Esophagus (tissue), 2 donors: ENCODE measurements around the gene PRR18. TPM values are rescaled to one million over a fixed set of nuclear protein-coding genes. Genes with fewer than 3 reads are reported as not detected.

Experiments used
- H3K27ac ChIP-seq, 2 donors: one replicate each; pipeline ENCODE4 v1.5.1; 2013; ENCODE audit warnings: low read depth in 2 of 2, mild to moderate bottlenecking in 2 of 2, inconsistent platforms in 1 of 2, low read length in 1 of 2, moderate library complexity in 1 of 2
- H3K27me3 ChIP-seq, 2 donors: one replicate each; pipeline ENCODE4 v1.6.1; 2013; ENCODE audit warnings: low read length in 2 of 2, control low read depth in 1 of 2, mild to moderate bottlenecking in 1 of 2; ENCODE audit not compliant: insufficient read depth in 2 of 2, control insufficient read depth in 1 of 2
- H3K36me3 ChIP-seq, 2 donors: one replicate each; pipeline ENCODE4 v1.6.1; 2013; ENCODE audit warnings: low read length in 1 of 2; ENCODE audit not compliant: control insufficient read depth in 2 of 2, insufficient read depth in 2 of 2
- H3K4me1 ChIP-seq, 2 donors: one replicate each; pipeline ENCODE4 v1.6.1; 2013; ENCODE audit warnings: low read length in 1 of 2; ENCODE audit not compliant: control insufficient read depth in 2 of 2, insufficient read depth in 2 of 2
- H3K4me3 ChIP-seq, 2 donors: one replicate each; pipeline ENCODE4 v1.5.1; 2013; ENCODE audit warnings: low read length in 2 of 2, mild to moderate bottlenecking in 2 of 2, low read depth in 1 of 2, moderate library complexity in 1 of 2
- H3K9me3 ChIP-seq, 2 donors: one replicate each; pipeline ENCODE4 v1.6.1; 2013; ENCODE audit warnings: mild to moderate bottlenecking in 2 of 2, low read depth in 1 of 2, low read length in 1 of 2, moderate library complexity in 1 of 2; ENCODE audit not compliant: control insufficient read depth in 2 of 2, insufficient read depth in 1 of 2
- WGBS, 2 donors: extraction: QIAGEN DNeasy Blood & Tissue Kit; methylation state at CpG; one replicate each; pipeline ENCODE4 v1.1.7; 2013; 5-methylcytosine and 5-hydroxymethylcytosine counted together
- polyA plus RNA-seq, 2 donors: library from polyadenylated mRNA; stranded (reverse); fragments of 200-250 nt; gene quantifications; one replicate each; pipeline ENCODE4 v1.2.3, GENCODE V29; 2013
- donor health status: healthy with polysubstance abuse.
- donor health status: Bipolar disorder and iron deficiency.

The PRR18 gene, protein sequence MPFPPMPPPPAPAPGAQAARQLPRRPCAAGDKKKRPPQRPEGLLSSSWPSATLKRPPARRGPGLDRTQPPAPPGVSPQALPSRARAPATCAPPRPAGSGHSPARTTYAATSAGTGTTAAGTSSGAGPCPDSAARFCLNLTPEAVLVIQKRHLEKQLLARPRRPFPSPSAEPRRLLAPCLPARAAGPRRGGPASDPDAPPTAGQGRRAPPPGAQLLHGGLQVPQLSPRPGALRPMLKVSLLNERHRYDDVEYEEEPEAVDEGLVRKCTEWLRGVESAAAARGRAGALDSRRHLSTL
- not detected for polyA plus RNA-seq

DNA sequence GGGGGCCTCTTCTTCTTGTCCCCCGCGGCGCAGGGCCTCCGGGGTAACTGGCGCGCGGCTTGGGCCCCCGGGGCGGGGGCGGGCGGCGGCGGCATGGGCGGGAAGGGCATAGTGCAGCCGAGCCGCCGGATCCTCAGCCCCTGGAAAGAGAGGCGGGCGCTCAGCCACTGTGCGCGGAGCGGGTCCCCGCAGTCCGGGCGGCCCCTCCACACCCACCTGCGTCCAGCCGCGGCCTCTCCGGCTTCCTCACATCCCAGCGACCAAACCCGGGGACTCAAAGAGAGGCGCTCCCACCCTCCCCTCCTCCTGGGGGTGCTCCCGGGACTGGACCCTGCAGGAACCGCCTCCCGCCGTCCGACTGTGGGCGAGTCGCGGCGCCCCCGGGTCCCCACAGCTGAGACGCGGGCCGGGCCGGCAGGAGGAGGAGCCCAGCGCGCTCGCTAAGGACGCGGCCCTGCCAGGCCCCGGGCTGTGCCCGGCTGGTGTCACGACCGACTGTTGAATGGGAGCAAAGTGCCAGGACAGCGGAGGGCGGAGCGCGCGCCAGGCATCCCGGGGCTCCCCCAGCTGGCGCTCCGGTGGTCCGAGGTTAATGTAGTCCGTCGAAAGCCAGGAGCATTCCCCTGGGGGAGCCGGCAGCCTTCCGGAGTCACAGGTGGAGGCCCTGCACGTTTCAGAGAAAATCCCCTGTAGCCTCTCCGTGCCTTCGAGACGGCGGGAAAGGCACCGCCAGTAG is at the start of gene PRR18:
PRR18 (minus strand) TSS at position 360 of the 736 bp plus-strand sequence; CDS start at position 110, 250 bp downstream.
- 2 to 3% methylated on average over 71 to 74 of the region's 74 CpGs for WGBS, 2 donors
- Histone ChIP-seq H3K27me3 (peaks cover 0 to 22% of the 10 kb centered on the region in 2 donors), H3K4me1 (peaks cover 0 to 14% of the 10 kb centered on the region in 2 donors), H3K9me3 (no peaks in the 10 kb centered on the region), H3K27ac (no peak within 1 kb of the TSS), H3K36me3 (no peaks in the 10 kb centered on the region), H3K4me3 (peak within 1 kb of the TSS; percentile 20 to 40)

DNA sequence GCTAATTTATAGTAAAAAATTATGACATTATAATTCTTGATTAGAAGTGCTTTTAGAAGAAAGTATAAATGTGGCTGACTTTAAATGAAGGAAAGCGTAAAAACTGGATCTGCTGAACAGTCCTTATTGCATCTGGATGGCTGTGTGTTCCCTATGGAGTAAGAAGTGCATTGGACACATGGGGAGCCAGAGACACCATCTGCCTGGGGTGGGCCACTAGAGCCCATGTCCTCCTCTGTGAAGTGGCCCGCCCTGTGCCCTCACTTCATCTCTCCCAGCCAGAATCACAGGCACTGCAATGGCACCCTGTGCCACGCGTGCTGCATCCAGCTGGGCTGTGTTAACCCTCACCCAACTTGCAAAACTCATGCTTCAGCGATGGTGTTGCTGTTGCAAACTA is 47.4 kb upstream of the PRR18 start:
- H3K27me3 ChIP-seq, result no peaks in the 10 kb centered on the region
- peaks cover 0 to 2% of the 10 kb centered on the region in 2 donors for H3K4me1 ChIP-seq
- no peak overlapping the region for H3K27ac ChIP-seq
- 60 to 65% methylated on average over 5 of the region's 5 CpGs for WGBS, 2 donors
- H3K4me3 ChIP-seq, result no peak overlapping the region
- H3K9me3 ChIP-seq, result no peaks in the 10 kb centered on the region
- no peaks in the 10 kb centered on the region for H3K36me3 ChIP-seq

DNA sequence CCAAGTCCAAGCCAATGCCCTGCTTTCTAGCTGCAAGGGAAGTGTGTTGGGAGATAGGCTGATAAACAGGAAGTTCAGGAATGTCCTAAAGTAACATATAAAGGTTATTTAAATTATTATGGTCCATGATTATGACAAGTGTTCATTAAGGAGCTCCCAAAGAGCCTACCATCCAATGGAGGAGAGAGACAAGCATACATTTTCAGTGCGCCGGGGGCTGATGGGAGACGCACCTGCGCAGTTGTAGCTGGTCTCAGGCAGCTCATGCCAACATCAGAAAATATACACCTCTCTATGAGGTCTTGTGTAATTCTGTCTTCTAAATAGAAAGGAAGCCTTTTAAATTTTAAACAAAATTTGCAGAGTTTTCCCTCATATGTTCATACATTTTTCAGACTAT is 46.8 kb upstream of the PRR18 start:
- H3K27ac ChIP-seq, result no peak overlapping the region
- WGBS, 2 donors, result 97 to 98% methylated on average over 4 of the region's 4 CpGs
- H3K9me3 ChIP-seq, result no peaks in the 10 kb centered on the region
- H3K4me3 ChIP-seq, result no peak overlapping the region
- no peaks in the 10 kb centered on the region for H3K27me3 ChIP-seq
- no peaks in the 10 kb centered on the region for H3K4me1 ChIP-seq
- no peaks in the 10 kb centered on the region for H3K36me3 ChIP-seq

- Histone ChIP-seq H3K9me3 (no peaks in the 10 kb centered on the region), H3K27ac (no peak overlapping the region), H3K4me1 (no peaks in the 10 kb centered on the region), H3K27me3 (no peaks in the 10 kb centered on the region), H3K36me3 (no peaks in the 10 kb centered on the region), H3K4me3 (no peak overlapping the region)
- WGBS, 2 donors, result 86 to 89% methylated on average over 4 of the region's 4 CpGs
Observed at GRCh38 chr6:166354143-166354542, 46.0 kb upstream of the PRR18 start.

DNA sequence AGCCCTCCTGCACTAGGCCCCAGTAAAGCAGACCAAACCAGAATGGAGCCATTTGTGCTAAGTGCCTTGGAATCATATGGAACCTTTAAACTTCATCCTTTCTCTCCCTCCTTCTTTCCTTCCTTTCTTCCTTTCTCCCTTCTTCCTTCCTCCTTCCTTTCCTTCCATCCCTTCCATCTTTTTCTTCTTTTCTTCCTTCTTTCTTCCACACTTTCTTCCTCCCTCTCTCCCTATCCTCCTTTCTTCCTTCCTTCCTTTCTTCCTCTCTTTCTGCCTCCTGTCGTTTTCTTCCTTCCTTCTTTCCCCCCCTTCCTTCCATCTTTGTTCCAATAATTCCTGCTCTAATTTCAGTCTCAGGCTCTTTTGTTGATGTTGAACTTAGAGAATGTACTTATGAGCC is 45.3 kb upstream of the PRR18 start:
- Histone ChIP-seq H3K4me1 (no peaks in the 10 kb centered on the region), H3K27ac (no peak overlapping the region), H3K36me3 (no peaks in the 10 kb centered on the region), H3K27me3 (no peaks in the 10 kb centered on the region), H3K9me3 (no peaks in the 10 kb centered on the region), H3K4me3 (no peak overlapping the region)
- WGBS, 2 donors, result 75 to 83% methylated on average over 1 of the region's 1 CpG

DNA sequence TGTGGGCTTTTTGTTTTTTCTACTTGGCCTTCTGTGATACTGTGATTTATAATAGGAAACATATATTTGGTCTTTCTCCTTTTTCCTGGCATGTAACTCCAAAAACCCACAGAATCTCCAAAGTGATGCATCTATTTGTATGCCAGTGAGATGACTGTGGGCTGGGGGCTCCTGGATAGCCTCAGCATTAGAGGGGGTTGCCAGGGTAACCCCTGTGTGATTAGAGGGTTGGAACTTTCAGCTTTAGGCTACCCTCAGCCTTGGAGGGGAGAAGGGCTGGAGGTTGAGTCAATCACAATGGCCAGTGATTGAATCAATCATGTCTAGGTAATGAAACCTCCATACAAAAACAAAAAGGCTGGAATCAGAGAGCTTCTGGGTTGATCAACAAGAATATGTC is 44.7 kb upstream of the PRR18 start:
- Histone ChIP-seq H3K27me3 (no peaks in the 10 kb centered on the region), H3K9me3 (no peaks in the 10 kb centered on the region), H3K27ac (no peak overlapping the region), H3K4me3 (no peak overlapping the region), H3K36me3 (no peaks in the 10 kb centered on the region), H3K4me1 (no peaks in the 10 kb centered on the region)

DNA sequence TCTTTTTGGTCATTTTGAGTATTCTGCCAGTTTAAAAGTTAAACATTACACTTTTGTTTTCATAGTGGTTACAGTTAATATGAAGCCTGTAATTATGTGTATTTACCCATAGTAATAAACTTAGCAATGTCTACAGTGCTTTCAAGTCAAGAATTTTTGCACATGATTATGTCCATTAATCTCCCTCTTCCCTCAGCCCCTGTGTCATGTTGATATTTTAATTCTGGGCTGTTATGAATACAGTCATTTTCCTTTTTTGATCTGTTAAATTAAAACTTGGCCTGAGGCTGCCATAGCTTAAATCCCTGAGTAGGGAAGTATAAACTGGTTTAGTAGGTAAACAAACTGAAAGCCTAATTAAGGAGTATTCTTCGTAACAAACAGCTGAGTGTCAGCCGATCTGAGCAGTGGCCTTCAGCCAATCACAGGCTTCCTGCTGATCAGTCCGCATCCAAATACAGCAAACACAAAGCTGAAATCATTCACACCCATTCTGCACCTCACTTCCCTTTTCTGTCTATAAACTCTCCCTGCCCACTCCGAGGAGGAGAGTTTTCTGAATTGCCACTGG is 43.6 kb upstream of the PRR18 start:
- Histone ChIP-seq H3K4me3 (no peak overlapping the region), H3K27me3 (no peaks in the 10 kb centered on the region), H3K9me3 (no peaks in the 10 kb centered on the region), H3K27ac (no peak overlapping the region), H3K36me3 (no peaks in the 10 kb centered on the region), H3K4me1 (no peaks in the 10 kb centered on the region)
- WGBS, 2 donors, result 12 to 18% methylated on average over 4 of the region's 4 CpGs

GRCh38 chr6:166348305-166348949 is 40.2 kb upstream of the PRR18 start:
- H3K36me3 ChIP-seq, result no peaks in the 10 kb centered on the region
- no peaks in the 10 kb centered on the region for H3K27me3 ChIP-seq
- no peak overlapping the region for H3K4me3 ChIP-seq
- H3K4me1 ChIP-seq, result no peaks in the 10 kb centered on the region
- no peak overlapping the region for H3K27ac ChIP-seq
- 84 to 87% methylated on average over 6 of the region's 6 CpGs for WGBS, 2 donors
- H3K9me3 ChIP-seq, result no peaks in the 10 kb centered on the region

GRCh38 chr6:166346965-166347364 is 38.8 kb upstream of the PRR18 start:
- no peak overlapping the region for H3K27ac ChIP-seq
- H3K4me3 ChIP-seq, result no peak overlapping the region
- peaks cover 0 to 4% of the 10 kb centered on the region in 2 donors for H3K4me1 ChIP-seq
- H3K27me3 ChIP-seq, result no peaks in the 10 kb centered on the region
- no peaks in the 10 kb centered on the region for H3K9me3 ChIP-seq
- no peaks in the 10 kb centered on the region for H3K36me3 ChIP-seq
